HEK293T (cell line): Measurements from ENCODE around the gene VAV3.

Experiments
- BHLHE40 ChIP-seq: fragments of 450-650 bp; IDR thresholded peaks from 2 replicates; pipeline ENCODE4 v1.6.1; 2016; ENCODE audit warnings: mild to moderate bottlenecking, moderate library complexity, borderline replicate concordance
- ELF4 ChIP-seq: fragments of 450-650 bp; IDR thresholded peaks from 2 replicates; pipeline ENCODE4 v1.6.1; 2017; ENCODE audit warnings: antibody characterized with exemption
- FOXM1 ChIP-seq: fragments of 450-650 bp; IDR thresholded peaks from 2 replicates; pipeline ENCODE4 v1.6.1; 2017; ENCODE audit warnings: mild to moderate bottlenecking, borderline replicate concordance
- NFRKB ChIP-seq: fragments of 450-650 bp; IDR thresholded peaks from 2 replicates; pipeline ENCODE4 v1.6.1; 2016; ENCODE audit warnings: mild to moderate bottlenecking, moderate library complexity
- SP1 ChIP-seq: fragments of 450-650 bp; IDR thresholded peaks from 2 replicates; pipeline ENCODE4 v1.6.1; 2017
- SUZ12 ChIP-seq: fragments of 450-650 bp; IDR thresholded peaks from 2 replicates; pipeline ENCODE4 v1.6.1; 2016; ENCODE audit warnings: mild to moderate bottlenecking

DNA sequence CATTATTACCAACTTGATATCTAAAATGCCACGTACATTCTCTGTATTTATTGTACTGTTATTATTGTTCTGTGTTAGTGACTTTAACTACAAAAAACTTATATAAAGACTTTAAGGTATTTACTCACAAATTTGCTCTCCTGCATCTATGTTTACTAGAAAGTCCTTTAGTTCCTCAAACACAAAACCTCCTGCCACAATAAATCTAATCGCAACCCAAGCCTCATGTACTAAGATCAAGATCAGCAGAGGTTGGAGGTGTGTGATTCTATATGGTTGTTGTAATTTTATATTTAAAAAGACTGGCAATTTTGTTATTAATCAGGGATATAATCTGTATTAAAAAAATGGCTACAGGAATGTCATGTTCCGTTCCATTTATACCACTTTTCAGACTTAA lies 68.6 kb downstream of the VAV3 start:
- TF ChIP-seq ELF4 (no peak), SP1 (no peak), SUZ12 (no peak), FOXM1 (no peak), NFRKB (no peak), BHLHE40 (no peak)
